GM18951 (cell line): ENCODE results near the gene TDRD3.

ENCODE experiments used
- POLR2A ChIP-seq: IDR thresholded peaks from 4 replicates; pipeline ENCODE4 v1.6.1; 2011; ENCODE audit warnings: mild to moderate bottlenecking; ENCODE audit not compliant: insufficient read length, insufficient read depth; ENCODE audit errors: extremely low read depth
- in situ Hi-C: fragments of 300-500 bp; cut with MboI; formaldehyde crosslinking; loops from one replicate; pipeline ENCODE4 v1.12.0; 2022; ENCODE audit warnings: low sequenced_read_pairs, mixed read lengths, inconsistent platforms; ENCODE audit not compliant: unreplicated experiment

TDRD3 gene

DNA sequence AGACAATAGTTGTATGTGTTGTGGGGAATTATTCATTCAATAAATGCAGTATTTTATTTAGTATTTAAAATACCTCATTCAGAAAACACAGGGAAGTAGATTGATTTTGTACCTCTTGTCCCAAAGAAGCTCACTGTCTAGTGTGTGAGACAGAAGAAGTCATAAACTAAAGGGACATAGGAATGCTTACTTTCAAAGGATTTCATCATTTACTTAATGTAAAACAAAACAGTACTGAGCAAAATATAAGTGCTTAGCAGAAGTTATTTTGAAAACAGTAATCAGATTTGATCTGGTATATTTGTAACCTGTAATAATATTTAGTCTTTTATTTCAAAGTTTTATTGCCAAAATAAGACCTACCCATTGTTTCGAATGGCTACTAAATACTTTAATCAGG is 117.9 kb downstream of the TDRD3 start:
- in situ Hi-C loops = no loop called here
- TF ChIP-seq POLR2A = no peak

DNA sequence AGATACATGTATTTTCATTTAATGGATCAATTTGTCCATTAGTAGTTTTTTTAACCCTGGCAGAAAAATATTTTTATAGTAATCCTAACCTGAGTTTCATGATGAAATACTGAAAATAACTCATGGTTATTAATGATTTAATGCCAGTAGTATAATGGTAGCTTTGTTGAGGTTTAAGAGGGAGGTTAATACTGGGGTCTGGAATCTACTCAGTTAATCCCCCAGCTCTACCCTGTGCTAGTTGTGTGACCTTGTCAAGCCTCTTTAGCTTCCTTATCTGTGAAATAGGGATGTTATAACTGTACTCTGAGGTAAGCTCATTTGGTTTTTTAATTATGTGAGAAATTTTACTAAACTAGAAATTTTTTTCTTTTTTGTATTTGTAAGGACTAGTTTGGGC is 122.5 kb downstream of the TDRD3 start:
- TF ChIP-seq POLR2A = no peak

GRCh38 chr13:60520902-60521569 is 124.0 kb downstream of the TDRD3 start:
- in situ Hi-C loops = no loop called here
- no peak for TF ChIP-seq POLR2A

More for the DNA sequence above, 122.5 kb downstream of the TDRD3 start:
- in situ Hi-C loops = no loop called here

DNA sequence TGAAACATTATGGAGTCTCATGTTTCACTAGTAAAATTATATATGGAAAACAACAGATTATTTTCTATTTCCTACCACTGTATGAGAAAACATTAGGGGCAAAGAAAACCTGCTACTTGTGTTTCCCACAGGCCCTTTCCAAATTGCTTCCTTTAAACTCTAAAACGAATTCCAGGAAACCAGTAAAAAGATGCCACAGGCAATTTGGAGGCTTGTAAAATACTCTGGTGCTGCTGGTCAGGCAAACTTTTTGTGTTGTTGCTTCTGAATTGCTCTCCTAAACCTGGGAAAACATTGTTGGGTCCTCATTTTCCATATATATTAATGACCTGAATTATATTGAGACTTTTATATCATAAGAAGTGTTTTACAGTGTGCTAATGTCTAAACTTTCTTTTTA is 141.5 kb downstream of the TDRD3 start:
- no peak for TF ChIP-seq POLR2A
- in situ Hi-C loops = no loop called here

DNA sequence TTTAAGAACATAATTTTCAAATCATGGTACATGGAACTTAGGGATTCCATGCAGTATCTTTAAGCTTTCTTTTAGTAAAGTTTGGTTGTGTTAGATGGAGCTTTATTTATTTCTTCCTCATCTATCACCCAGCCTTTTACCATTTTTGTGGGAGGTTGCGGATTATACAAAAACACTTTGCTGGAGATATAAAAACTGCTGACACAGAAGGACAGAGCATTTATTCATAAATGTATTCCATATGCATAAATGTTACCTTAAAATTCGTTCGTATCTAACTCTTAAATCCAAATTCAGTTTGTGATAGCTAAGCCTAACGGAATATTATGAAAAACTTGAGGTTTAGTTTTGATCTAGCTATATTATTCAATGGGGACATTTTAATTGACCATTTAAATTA is 143.3 kb downstream of the TDRD3 start:
- in situ Hi-C loops = no loop called here
- TF ChIP-seq POLR2A = no peak

DNA sequence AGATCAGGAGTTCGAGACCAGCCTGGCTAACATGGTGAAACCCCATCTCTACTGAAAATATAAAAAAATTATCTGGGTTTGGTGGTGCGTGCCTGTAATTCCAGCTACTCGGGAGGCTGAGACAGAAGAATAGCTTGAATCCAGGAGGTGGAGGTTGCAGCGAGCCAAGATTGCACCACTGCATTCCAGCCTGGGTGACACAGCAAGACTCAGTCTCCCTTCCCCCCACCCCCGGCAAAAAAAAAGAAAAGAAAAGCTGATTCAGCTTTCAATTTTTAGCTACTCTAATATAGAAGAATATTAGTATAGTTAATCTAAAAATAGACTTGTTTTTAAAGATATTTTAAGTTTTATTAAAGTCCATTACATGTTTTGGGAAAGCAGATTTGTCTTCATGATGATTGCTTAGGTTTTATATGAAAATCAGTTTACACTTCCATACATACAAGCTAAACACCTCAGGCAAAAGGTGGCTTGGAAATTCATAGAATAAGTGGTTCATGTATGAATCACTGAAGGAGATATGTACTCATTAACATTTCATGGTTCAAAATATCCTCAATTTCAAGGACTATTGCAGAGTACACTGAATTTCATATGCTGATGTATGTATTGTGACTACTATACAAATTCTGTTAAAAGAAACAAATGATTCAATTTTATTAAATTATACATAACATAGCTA is 165.2 kb downstream of the TDRD3 start:
- TF ChIP-seq POLR2A = no peak

DNA sequence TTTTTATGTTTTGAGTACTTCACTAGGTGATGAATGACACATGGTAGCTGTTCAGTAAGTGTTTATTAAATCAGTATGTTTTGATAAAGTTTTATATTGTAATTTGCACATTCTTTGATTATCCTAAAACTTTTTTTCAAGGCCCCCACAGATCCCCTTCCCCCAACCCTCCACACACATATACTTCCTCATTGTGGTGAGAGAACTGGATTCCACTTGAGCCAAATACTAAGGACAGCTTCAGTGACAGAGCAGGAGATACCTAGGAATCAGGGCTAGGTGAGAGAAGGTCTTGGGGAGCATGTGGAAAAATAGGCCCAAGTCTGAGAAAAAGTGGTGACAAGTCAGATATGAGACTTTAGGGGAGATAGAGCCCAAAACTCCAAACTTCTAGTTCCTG is 174.6 kb downstream of the TDRD3 start:
- TF ChIP-seq POLR2A = no peak
- in situ Hi-C loops = no loop called here

More for the DNA sequence above, 165.2 kb downstream of the TDRD3 start:
- in situ Hi-C loops = no loop called here

- in situ Hi-C loops = no loop called here
Observed at GRCh38 chr13:60572003-60572798, 175.2 kb downstream of the TDRD3 start.

GRCh38 chr13:60572855-60573254 is 175.8 kb downstream of the TDRD3 start:
- in situ Hi-C loops = no loop called here
- TF ChIP-seq POLR2A = no peak

More at GRCh38 chr13:60572003-60572798, 175.2 kb downstream of the TDRD3 start:
- no peak for TF ChIP-seq POLR2A

- TF ChIP-seq POLR2A = no peak
- in situ Hi-C loops = no loop called here
Observed at GRCh38 chr13:60574735-60575134, 177.7 kb downstream of the TDRD3 start.

DNA sequence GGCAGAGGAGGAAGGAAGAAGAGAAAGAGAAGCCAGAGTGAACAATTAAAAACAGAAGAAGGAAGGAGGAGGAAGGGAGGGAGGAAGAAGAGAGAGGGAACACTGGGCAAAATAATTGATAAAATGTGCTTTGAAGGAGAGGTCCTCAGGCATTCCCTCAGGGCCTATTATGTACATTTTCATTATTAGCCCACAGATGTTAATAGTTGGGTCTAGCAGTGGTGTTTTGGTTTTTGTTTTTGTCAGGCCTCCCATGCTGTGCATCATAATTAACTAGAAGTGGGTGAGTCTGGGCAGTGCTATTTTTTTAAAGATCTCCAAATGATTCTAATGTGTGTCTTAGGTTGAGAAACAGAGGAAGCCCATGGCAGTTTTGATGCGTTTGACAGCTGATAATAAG is 178.1 kb downstream of the TDRD3 start:
- in situ Hi-C loops = no loop called here
- no peak for TF ChIP-seq POLR2A

DNA sequence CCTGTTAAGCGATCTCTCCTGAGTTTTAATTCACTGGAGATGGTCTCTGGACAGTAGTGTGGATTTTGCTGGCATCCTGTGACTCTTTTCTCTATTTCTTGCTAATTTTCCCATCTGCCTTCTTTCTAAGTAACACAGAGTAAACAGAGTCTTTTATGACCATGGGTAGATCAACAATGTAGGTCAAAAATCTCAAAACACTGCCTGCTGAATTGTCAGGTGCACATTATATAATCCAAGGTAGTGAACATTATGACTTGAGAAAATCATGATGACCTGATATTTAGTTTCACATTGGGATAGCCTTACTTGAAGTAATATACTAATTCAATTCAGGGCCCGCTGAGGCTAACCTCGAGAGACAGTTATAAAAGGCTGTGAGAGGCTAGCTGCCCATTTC is 180.7 kb downstream of the TDRD3 start:
- in situ Hi-C loops = no loop called here
- TF ChIP-seq POLR2A = no peak

DNA sequence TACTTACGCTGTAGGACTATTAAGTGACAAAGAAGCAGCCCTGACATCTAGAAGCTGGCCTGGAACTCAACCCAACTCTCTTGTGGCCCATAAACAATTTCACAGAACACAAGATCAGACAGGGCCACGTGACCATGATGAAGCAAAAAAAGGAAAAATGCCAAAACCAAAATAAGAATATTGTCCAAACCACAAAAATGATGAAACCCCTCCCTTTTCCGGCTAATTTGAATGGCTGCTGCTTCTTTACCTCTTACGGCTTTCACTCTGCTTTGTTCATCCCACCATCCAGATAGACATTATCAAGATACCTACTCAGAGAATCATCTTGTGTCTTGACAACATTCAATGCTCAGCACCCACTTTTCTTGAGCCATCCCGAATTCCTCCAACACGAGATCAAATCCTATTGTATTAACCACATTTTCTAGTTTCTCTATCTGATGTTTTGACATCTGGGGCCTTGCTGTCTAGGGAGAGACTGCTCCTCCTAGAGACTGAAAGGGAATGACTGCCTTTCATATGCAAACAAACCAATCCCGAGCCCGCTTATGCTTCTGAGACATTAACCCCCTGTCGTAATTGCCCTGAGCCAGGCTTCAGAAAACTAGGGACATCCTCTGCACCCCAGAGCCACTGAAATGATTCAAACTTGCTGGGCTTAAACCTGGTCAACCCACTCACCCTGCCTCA is 186.3 kb downstream of the TDRD3 start:
- TF ChIP-seq POLR2A = no peak
- in situ Hi-C loops = no loop called here
